Retinal pigment epithelial cell (primary cell): Measurements from ENCODE around the gene MRM1.
"Not testable (repeated sequence)": the region's sequence is repeated elsewhere in the genome, so short reads cannot be mapped to it uniquely, and the experiment has no call there.

ENCODE experiments used
- DNase-seq: peaks from one replicate; pipeline ENCODE4 v3.0.0-alpha.2; 2010; ENCODE audit warnings: low read depth
- H3K4me3 ChIP-seq: 2 replicates; pipeline ENCODE4 v1.5.1; 2011; ENCODE audit warnings: mild to moderate bottlenecking, low read length, control low read depth, moderate library complexity
- CTCF ChIP-seq: conservative IDR thresholded peaks from 2 replicates; pipeline ENCODE4 v1.5.1; 2011; ENCODE audit warnings: low read depth, low read length, control low read depth, inconsistent platforms

The MRM1 gene

GRCh38 chr17:36600936-36601302 is 464 bp upstream of the MRM1 start:
- DNase-seq: no peak
- peak overlapping the region; percentile 90 for H3K4me3 ChIP-seq
- TF ChIP-seq CTCF: no peak

- no peak for DNase-seq
- no peak for TF ChIP-seq CTCF
- peak overlapping the region; percentile 90 for H3K4me3 ChIP-seq
These were observed 806 bp downstream of the MRM1 start for GRCh38 chr17:36602030-36602748.

- peak overlapping the region; percentile 90 for H3K4me3 ChIP-seq
- peak; percentile 90 for TF ChIP-seq CTCF
- no peak for DNase-seq
These were observed 1.6 kb downstream of the MRM1 start for GRCh38 chr17:36602924-36603384.

- H3K4me3 ChIP-seq, DNase-seq: not testable (repeated sequence)
These were observed 3.6 kb downstream of the MRM1 start for GRCh38 chr17:36605028-36605427.

GRCh38 chr17:36608280-36608679 is 6.9 kb downstream of the MRM1 start:
- DNase-seq: no peak
- no peak for TF ChIP-seq CTCF
- no peak overlapping the region for H3K4me3 ChIP-seq

GRCh38 chr17:36608794-36609497 is 7.6 kb downstream of the MRM1 start:
- no peak overlapping the region for H3K4me3 ChIP-seq
- TF ChIP-seq CTCF: peak; percentile 51
- no peak for DNase-seq

- no peak for DNase-seq
- no peak overlapping the region for H3K4me3 ChIP-seq
- TF ChIP-seq CTCF: no peak
These were observed 8.1 kb downstream of the MRM1 start for GRCh38 chr17:36609498-36609862.
